Middle frontal gyrus (tissue), 1 donor: Measurements from ENCODE around the gene ZC3H7A.

Experiments
- DNase-seq: peaks from one replicate; pipeline ENCODE4 v3.0.0-alpha.2; 2015; ENCODE audit warnings: low spot score; ENCODE audit errors: extremely low spot score

The ZC3H7A gene

DNA sequence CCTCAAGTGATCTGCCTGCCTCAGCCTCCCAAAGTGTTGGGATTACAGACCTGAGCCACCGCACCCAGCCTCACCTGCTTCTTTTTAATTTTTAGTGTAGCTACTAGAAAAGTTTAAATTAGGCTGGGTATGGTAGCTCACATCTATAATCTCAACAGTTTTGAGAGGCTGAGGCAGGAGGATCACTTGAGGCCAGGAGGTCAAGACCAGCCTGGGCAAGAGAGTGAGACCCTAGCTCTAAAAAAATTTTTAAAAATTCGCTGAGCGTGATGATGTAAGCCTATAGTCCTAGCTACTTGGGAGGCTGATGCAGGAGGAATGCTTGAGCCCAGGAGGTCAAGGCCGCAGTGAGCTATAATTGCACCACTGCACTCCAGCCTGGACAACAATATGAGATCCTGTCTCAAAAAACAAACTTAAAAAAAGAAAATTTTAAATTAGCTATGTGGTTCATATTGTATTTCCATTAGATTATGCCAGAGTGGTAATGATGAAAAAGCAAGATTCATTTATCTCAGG, 89.3 kb downstream of the ZC3H7A start:
- no peak for DNase-seq

DNA sequence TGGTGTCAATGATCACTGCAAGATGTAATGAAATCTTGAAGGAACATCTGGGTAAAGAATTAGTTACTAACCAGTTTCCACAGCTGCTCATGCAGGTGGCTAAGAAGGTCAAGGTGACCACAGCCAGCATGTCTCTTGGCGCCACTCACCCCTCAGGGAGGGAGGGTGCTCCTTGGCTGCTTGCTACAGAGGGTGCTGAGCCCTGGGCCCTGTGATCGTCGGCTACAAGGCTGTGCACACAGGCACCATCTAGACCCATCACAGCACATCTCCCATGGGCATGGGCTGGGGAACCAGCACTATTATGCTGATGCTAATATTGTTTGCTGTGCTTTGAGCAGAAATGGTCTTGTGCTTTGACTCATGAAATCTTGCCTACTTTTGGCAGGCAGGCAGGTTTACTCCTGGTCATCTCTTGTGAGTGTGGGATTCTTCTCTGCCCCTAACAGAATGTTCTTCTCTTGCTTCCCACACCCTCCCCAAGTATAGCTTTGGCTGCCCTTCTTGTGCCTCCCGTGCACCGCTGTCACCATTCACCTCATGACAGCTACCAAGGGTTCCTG, 90.8 kb downstream of the ZC3H7A start:
- no peak for DNase-seq

DNA sequence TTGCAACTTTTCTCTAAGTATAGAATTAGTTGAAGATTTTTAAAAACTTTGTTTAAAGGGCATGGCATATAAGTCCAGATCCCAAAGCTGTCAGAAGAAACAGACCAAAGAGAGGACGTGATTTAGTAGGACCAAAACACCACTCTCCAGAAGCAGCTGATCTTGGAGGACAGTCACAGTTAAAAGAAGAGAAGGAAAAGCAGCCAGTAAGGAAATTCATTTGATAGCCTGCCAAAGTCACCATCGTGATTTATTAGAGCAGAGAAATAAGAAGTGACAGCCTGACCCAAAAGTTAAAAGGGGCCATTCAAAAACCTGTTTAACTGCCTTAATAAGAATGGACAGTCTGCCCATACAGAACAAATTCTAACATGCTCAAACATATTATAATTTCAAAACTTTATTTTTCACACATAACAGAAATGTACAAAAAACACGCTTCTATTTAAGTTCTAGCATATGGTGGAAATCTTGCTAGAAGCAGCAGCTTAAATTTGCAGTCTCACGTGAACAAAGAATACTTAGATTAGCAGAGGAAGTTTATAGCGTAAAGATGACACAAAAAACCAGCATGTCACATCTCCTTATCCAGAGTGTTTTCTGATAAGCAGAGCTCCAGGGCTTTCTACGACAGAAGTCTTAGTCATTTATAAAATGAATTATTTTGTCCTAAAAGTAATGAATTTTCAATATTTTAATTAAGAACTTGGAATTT, 91.6 kb downstream of the ZC3H7A start:
- DNase-seq: no peak
